Cortex of kidney (tissue), 1 donor: Measurements from ENCODE around the gene COL26A1.
"Not testable (repeated sequence)": the region's sequence is repeated elsewhere in the genome, so short reads cannot be mapped to it uniquely, and the experiment has no call there.

ENCODE experiments used
- DNase-seq: peaks from one replicate; lab custom pipeline; 2025; lab: John Stamatoyannopoulos, UW

COL26A1 gene

GRCh38 chr7:101553771-101554445 lies 191.2 kb downstream of the COL26A1 start:
- DNase-seq: no peak

GRCh38 chr7:101554584-101555268 lies 192.1 kb downstream of the COL26A1 start:
- DNase-seq: no peak

- no peak for DNase-seq
Measured at GRCh38 chr7:101555269-101555920, 192.7 kb downstream of the COL26A1 start.

GRCh38 chr7:101555921-101556275 lies 193.2 kb downstream of the COL26A1 start:
- no peak for DNase-seq

GRCh38 chr7:101556453-101556968 lies 193.8 kb downstream of the COL26A1 start:
- no peak for DNase-seq

- DNase-seq: no peak
Measured at GRCh38 chr7:101557421-101557820, 194.7 kb downstream of the COL26A1 start.

- DNase-seq: no peak
Measured at GRCh38 chr7:101557978-101558741, 195.5 kb downstream of the COL26A1 start.

- no peak for DNase-seq
Measured at GRCh38 chr7:101558742-101559325, 196.2 kb downstream of the COL26A1 start.

GRCh38 chr7:101559586-101559985 lies 196.9 kb downstream of the COL26A1 start:
- no peak for DNase-seq

GRCh38 chr7:101560021-101560420 lies 197.3 kb downstream of the COL26A1 start:
- not testable (repeated sequence) for DNase-seq

GRCh38 chr7:101560856-101561255 lies 198.2 kb downstream of the COL26A1 start:
- DNase-seq: no peak

- not testable (repeated sequence) for DNase-seq
Measured at GRCh38 chr7:101561293-101561692, 198.6 kb downstream of the COL26A1 start.

- DNase-seq: no peak
Measured at GRCh38 chr7:101562531-101563197, 200.0 kb downstream of the COL26A1 start.

GRCh38 chr7:101563198-101563901 lies 200.7 kb downstream of the COL26A1 start:
- DNase-seq: no peak

- no peak for DNase-seq
Measured at GRCh38 chr7:101563943-101564777, 201.5 kb downstream of the COL26A1 start.

- no peak for DNase-seq
Measured at GRCh38 chr7:101564778-101565211, 202.1 kb downstream of the COL26A1 start.

- DNase-seq: no peak
Measured at GRCh38 chr7:101565601-101566209, 203.0 kb downstream of the COL26A1 start.

GRCh38 chr7:101567230-101567629 lies 204.6 kb downstream of the COL26A1 start:
- no peak for DNase-seq

- no peak for DNase-seq
Measured at GRCh38 chr7:101572156-101572555, 209.5 kb downstream of the COL26A1 start.
